Measurements from ENCODE around the gene GOLGB1. TPM values are rescaled to one million over a fixed set of nuclear protein-coding genes. Genes with fewer than 3 reads are reported as not detected.

Gene GOLGB1
- total RNA-seq, 4 donors from 2014 or later, result 56.6 to 68.5 (median 57.5) TPM

- DNase-seq (ENCODE audit: low spot score), result no peak
- ATAC-seq (ENCODE audit: low FRiP score), result no peak
- no peak for TF ChIP-seq CTCF (IDR thresholded peaks at IDR 0.05)
Measured at GRCh38 chr3:121627622-121628021, 121.9 kb downstream of the GOLGB1 start.

GRCh38 chr3:121627211-121627610 is 122.3 kb downstream of the GOLGB1 start:
- no peak for TF ChIP-seq CTCF (IDR thresholded peaks at IDR 0.05)
- DNase-seq (ENCODE audit: low spot score) (no peak), ATAC-seq (ENCODE audit: low FRiP score) (no peak)

GRCh38 chr3:121626495-121626894 is 123.0 kb downstream of the GOLGB1 start:
- ATAC-seq (ENCODE audit: low FRiP score), result no peak
- DNase-seq (ENCODE audit: low spot score), result no peak

GRCh38 chr3:121624147-121624899 is 125.2 kb downstream of the GOLGB1 start:
- TF ChIP-seq CTCF (IDR thresholded peaks at IDR 0.05), result no peak

More at GRCh38 chr3:121626495-121626894, 123.0 kb downstream of the GOLGB1 start:
- TF ChIP-seq CTCF (IDR thresholded peaks at IDR 0.05), result no peak

GRCh38 chr3:121621491-121621890 is 128.1 kb downstream of the GOLGB1 start:
- DNase-seq (ENCODE audit: low spot score) (no peak), ATAC-seq (ENCODE audit: low FRiP score) (no peak)
- no peak for TF ChIP-seq CTCF (IDR thresholded peaks at IDR 0.05)

More at GRCh38 chr3:121624147-121624899, 125.2 kb downstream of the GOLGB1 start:
- no peak for ATAC-seq (ENCODE audit: low FRiP score)
- no peak for DNase-seq (ENCODE audit: low spot score)

GRCh38 chr3:121619691-121620090 is 129.8 kb downstream of the GOLGB1 start:
- ATAC-seq (ENCODE audit: low FRiP score), result no peak
- TF ChIP-seq CTCF (IDR thresholded peaks at IDR 0.05), result no peak
- no peak for DNase-seq (ENCODE audit: low spot score)

Small RNA genes lying within 50 kb of the gene (small RNA-seq; reads per million reads assigned to genes)
- gene RNU4-62P, result not detected

Other genes starting within 250 kb of the GOLGB1 start
- gene POLQ, start 203.8 kb downstream of the GOLGB1 start, total RNA-seq, result under 1 TPM; 0.06 to 0.84 (median 0.25) TPM
- not detected for gene ARGFX, start 181.8 kb downstream of the GOLGB1 start, total RNA-seq
- under 1 TPM in 2 of 4 donors, not detected in 2; 0.06 to 0.32 TPM for gene FBXO40, start 156.4 kb downstream of the GOLGB1 start, total RNA-seq
- gene HCLS1, start 88.8 kb downstream of the GOLGB1 start, total RNA-seq, result 100 to 1,000 TPM in 3 of 4 donors, 10 to 100 TPM in 1; 61.5 to 164 (median 132) TPM
- gene IQCB1, start 85.3 kb upstream of the GOLGB1 start, total RNA-seq, result 10 to 100 TPM; 16.9 to 27.5 (median 19.9) TPM
- gene EAF2, start 85.5 kb upstream of the GOLGB1 start, total RNA-seq, result 1 to 10 TPM; 3.7 to 8.9 (median 6.1) TPM
- gene SLC15A2, start 144.7 kb upstream of the GOLGB1 start, total RNA-seq, result 1 to 10 TPM; 1.7 to 2.8 (median 2.0) TPM

All from omental fat pad (tissue), 4 donors.